OCI-LY3 (cell line): Measurements from ENCODE around the gene MRPL23.

Experiments
- EZH2phosphoT487 ChIP-seq: fragments of 200-600 bp; shearing (Covaris generic); IDR thresholded peaks from 2 replicates; pipeline ENCODE4 v1.6.1; 2018; ENCODE audit warnings: antibody characterized with exemption, mixed run types, low read depth
- TF ChIP-seq, protein P1 (sequence below): fragments of 200-600, 300-600 bp; sonication (generic); IDR thresholded peaks from 2 replicates; pipeline ENCODE4 v1.5.1; 2014; ENCODE audit warnings: antibody characterized with exemption, low read length, low read depth

DNA sequence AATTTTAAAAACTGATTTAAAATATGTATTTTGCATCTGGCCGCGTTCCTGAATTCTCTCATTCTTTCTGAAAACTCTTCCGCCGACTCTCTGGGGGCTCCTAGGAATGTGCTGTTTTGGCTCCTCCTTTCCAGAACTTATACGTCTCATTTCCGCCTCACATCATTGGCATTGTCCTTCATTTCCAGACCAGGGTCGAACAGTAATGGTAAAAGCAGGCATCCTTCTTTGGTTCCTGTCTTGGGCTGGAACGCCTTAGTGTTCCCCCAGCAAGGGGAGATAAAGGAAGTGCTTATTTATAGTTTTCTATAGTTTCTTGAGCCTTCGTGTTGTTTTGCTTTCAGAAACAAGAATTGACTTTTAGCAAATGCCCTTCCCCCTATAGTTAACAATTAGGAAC is 38.5 kb upstream of the MRPL23 start:
- TF ChIP-seq, protein P1, sequence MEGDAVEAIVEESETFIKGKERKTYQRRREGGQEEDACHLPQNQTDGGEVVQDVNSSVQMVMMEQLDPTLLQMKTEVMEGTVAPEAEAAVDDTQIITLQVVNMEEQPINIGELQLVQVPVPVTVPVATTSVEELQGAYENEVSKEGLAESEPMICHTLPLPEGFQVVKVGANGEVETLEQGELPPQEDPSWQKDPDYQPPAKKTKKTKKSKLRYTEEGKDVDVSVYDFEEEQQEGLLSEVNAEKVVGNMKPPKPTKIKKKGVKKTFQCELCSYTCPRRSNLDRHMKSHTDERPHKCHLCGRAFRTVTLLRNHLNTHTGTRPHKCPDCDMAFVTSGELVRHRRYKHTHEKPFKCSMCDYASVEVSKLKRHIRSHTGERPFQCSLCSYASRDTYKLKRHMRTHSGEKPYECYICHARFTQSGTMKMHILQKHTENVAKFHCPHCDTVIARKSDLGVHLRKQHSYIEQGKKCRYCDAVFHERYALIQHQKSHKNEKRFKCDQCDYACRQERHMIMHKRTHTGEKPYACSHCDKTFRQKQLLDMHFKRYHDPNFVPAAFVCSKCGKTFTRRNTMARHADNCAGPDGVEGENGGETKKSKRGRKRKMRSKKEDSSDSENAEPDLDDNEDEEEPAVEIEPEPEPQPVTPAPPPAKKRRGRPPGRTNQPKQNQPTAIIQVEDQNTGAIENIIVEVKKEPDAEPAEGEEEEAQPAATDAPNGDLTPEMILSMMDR, result no peak
- TF ChIP-seq EZH2phosphoT487, result no peak
